Measurements from ENCODE around the gene NOS3. TPM values are rescaled to one million over a fixed set of nuclear protein-coding genes. Genes with fewer than 3 reads are reported as not detected.
A peak's percentile ranks its signal among the peaks of the same experiment; 100 is the strongest.

The NOS3 gene
- polyA plus RNA-seq, 1 donor from 2014 or later: not detected

GRCh38 chr7:150986556-150986955 lies 4.3 kb upstream of the NOS3 start:
- TF ChIP-seq SMC3 (conservative IDR thresholded peaks at IDR 0.05; ENCODE audit: poor library complexity) (no peak), EZH2 (IDR thresholded peaks at IDR 0.05; ENCODE audit: borderline replicate concordance, insufficient read depth, low read length, poor library complexity, severe bottlenecking) (no peak), MXI1 (conservative IDR thresholded peaks at IDR 0.05; ENCODE audit: poor library complexity, severe bottlenecking) (no peak), POLR2AphosphoS5 (IDR thresholded peaks at IDR 0.05) (no peak), TAF1 (IDR thresholded peaks at IDR 0.05; ENCODE audit: low read depth) (no peak), EP300 (conservative IDR thresholded peaks at IDR 0.05; ENCODE audit: poor library complexity, severe bottlenecking) (no peak), RAD21 (conservative IDR thresholded peaks at IDR 0.05) (no peak), REST (IDR thresholded peaks at IDR 0.05; ENCODE audit: borderline replicate concordance) (no peak)
- TF ChIP-seq, protein P1, sequence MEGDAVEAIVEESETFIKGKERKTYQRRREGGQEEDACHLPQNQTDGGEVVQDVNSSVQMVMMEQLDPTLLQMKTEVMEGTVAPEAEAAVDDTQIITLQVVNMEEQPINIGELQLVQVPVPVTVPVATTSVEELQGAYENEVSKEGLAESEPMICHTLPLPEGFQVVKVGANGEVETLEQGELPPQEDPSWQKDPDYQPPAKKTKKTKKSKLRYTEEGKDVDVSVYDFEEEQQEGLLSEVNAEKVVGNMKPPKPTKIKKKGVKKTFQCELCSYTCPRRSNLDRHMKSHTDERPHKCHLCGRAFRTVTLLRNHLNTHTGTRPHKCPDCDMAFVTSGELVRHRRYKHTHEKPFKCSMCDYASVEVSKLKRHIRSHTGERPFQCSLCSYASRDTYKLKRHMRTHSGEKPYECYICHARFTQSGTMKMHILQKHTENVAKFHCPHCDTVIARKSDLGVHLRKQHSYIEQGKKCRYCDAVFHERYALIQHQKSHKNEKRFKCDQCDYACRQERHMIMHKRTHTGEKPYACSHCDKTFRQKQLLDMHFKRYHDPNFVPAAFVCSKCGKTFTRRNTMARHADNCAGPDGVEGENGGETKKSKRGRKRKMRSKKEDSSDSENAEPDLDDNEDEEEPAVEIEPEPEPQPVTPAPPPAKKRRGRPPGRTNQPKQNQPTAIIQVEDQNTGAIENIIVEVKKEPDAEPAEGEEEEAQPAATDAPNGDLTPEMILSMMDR (IDR thresholded peaks at IDR 0.05; ENCODE audit: poor library complexity, severe bottlenecking): no peak
- H3F3A ChIP-seq (ENCODE audit: insufficient read depth, low read length, poor library complexity, severe bottlenecking): no peaks in the 10 kb centered on the region
- no peak overlapping the region for H3K4me2 ChIP-seq (ENCODE audit: low read length)
- no peaks in the 10 kb centered on the region for H3K36me3 ChIP-seq (ENCODE audit: insufficient read depth, low read length)
- H3K9ac ChIP-seq (ENCODE audit: low read length): no peak overlapping the region
- no peaks in the 10 kb centered on the region for H3K9me3 ChIP-seq (ENCODE audit: low read length)
- H3K27me3 ChIP-seq (ENCODE audit: insufficient read depth, low read depth, low read length): no peaks in the 10 kb centered on the region
- no peaks in the 10 kb centered on the region for H3K9me2 ChIP-seq (ENCODE audit: insufficient read depth, low read length)
- no peak overlapping the region for H3K4me3 ChIP-seq (ENCODE audit: low read length)
- H4K20me1 ChIP-seq (ENCODE audit: insufficient read depth): no peaks in the 10 kb centered on the region
- H3K27ac ChIP-seq (ENCODE audit: low read length): no peak overlapping the region
- no peak overlapping the region for H2AFZ ChIP-seq (ENCODE audit: low read depth, low read length)
- H3K79me2 ChIP-seq (replicated peaks; ENCODE audit: insufficient read depth, low read length): no peaks in the 10 kb centered on the region

DNA sequence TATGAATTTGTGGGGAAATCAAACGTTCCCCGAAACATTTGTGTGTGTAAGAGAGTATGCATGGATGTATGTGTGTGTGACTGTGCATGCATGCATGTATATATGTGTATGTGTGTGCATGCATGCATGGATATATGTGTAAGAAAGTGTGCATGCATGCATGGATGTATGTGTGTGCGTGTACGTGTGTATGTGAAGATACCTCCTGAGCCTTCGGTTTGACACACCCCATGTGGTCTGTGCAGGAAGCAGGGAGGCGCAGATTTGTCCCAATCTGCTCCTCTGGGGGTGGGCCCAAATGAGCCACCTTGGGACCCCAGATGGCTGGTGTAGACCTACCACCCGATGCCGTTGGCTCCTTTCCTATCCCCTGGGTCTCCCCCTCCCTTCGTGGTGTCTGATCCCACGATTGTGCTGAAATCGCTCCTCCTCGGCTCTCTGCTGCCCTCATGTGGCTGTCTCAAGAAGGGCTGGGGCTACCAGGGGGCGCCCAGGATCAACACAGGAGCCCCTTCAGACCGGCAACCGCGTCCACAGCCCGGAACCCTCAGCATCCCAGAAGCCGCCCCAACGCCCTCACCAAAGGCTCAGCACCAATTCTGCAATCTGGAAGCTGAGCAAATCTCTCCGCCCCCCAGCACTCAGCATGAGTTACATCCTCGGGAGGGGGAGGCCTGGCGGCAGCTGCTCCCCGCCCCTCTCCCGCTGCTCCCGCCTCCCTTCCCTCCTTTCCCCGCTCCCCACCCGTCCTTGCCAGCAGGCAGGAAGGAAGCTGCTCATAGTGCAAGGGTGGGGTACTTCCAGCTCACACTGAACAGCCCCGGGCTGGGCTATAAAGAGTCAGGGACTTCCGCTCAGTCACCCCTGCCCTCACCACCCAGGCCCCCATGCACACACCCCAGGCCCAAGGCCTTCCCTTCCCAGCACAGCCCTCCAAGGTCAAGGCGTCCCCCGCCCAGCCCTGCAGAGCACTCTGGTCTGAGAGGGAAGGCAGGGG lies 2.3 kb upstream of the NOS3 start:
- Histone ChIP-seq H3K79me2 (replicated peaks; ENCODE audit: insufficient read depth, low read length) (no peaks in the 10 kb centered on the region), H3K4me3 (ENCODE audit: low read length) (peak overlapping the region; percentile 42), H3K9me3 (ENCODE audit: low read length) (no peaks in the 10 kb centered on the region), H4K20me1 (ENCODE audit: insufficient read depth) (no peaks in the 10 kb centered on the region), H3K27me3 (ENCODE audit: insufficient read depth, low read depth, low read length) (no peaks in the 10 kb centered on the region), H3K9me2 (ENCODE audit: insufficient read depth, low read length) (no peaks in the 10 kb centered on the region), H3F3A (ENCODE audit: insufficient read depth, low read length, poor library complexity, severe bottlenecking) (no peaks in the 10 kb centered on the region), H2AFZ (ENCODE audit: low read depth, low read length) (peak overlapping the region; percentile 51), H3K4me2 (ENCODE audit: low read length) (no peak overlapping the region), H3K36me3 (ENCODE audit: insufficient read depth, low read length) (no peaks in the 10 kb centered on the region), H3K27ac (ENCODE audit: low read length) (no peak overlapping the region), H3K9ac (ENCODE audit: low read length) (peak overlapping the region; percentile 50)
- TF ChIP-seq RAD21 (conservative IDR thresholded peaks at IDR 0.05): peak; percentile 97
- no peak for TF ChIP-seq TAF1 (IDR thresholded peaks at IDR 0.05; ENCODE audit: low read depth)
- TF ChIP-seq, protein P1 (IDR thresholded peaks at IDR 0.05; ENCODE audit: poor library complexity, severe bottlenecking): peak; percentile 99
- TF ChIP-seq REST (IDR thresholded peaks at IDR 0.05; ENCODE audit: borderline replicate concordance): no peak
- no peak for TF ChIP-seq EP300 (conservative IDR thresholded peaks at IDR 0.05; ENCODE audit: poor library complexity, severe bottlenecking)
- TF ChIP-seq SMC3 (conservative IDR thresholded peaks at IDR 0.05; ENCODE audit: poor library complexity): peak; percentile 98
- TF ChIP-seq MXI1 (conservative IDR thresholded peaks at IDR 0.05; ENCODE audit: poor library complexity, severe bottlenecking): peak; percentile 19
- TF ChIP-seq EZH2 (IDR thresholded peaks at IDR 0.05; ENCODE audit: borderline replicate concordance, insufficient read depth, low read length, poor library complexity, severe bottlenecking): no peak
- TF ChIP-seq POLR2AphosphoS5 (IDR thresholded peaks at IDR 0.05): peak; percentile 26
